Gastrocnemius medialis (tissue), 4 donors: ENCODE results near the gene NTNG2. TPM values are rescaled to one million over a fixed set of nuclear protein-coding genes. Genes with fewer than 3 reads are reported as not detected.

ENCODE experiments used
- ATAC-seq, 2 donors: fragments of 150-250 bp; one replicate each; pipeline ENCODE4 v1.9.1; 2016
- DNase-seq, 2 donors: peaks; one replicate each; pipeline ENCODE4 v3.0.0-alpha.2; 2019
- H3K27ac ChIP-seq, 4 donors: fragments of 200-600 bp; sonication (generic); 1 replicate in 1 of 4; 2 replicates in 3 of 4; pipeline ENCODE4 v1.5.1; 2016 to 2018; ENCODE audit warnings: mild to moderate bottlenecking in 2 of 4, moderate library complexity in 1 of 4
- H3K27me3 ChIP-seq, 3 donors: fragments of 200-600 bp; sonication (generic) in 2 of 3; 1 replicate in 1 of 3; 2 replicates in 2 of 3; pipeline versions ENCODE4 v1.5.1 to v1.6.0; 2016 to 2019; ENCODE audit warnings: mild to moderate bottlenecking in 1 of 3, moderate library complexity in 1 of 3
- H3K36me3 ChIP-seq, 2 donors: fragments of 200-600 bp; sonication (generic) in 1 of 2; one replicate each; pipeline ENCODE4 v1.5.1; 2017 to 2018
- H3K4me1 ChIP-seq, 2 donors: fragments of 200-600 bp; sonication (generic) in 1 of 2; one replicate each; pipeline ENCODE4 v1.5.1; 2016 to 2017; ENCODE audit warnings: mild to moderate bottlenecking in 2 of 2
- H3K4me3 ChIP-seq, 4 donors: fragments of 200-600 bp; sonication (generic) in 3 of 4; 1 replicate in 1 of 4; 2 replicates in 3 of 4; pipeline ENCODE4 v1.5.1; 2016 to 2019; ENCODE audit warnings: mild to moderate bottlenecking in 2 of 4
- H3K9me3 ChIP-seq, 3 donors: fragments of 200-600 bp; sonication (generic) in 2 of 3; 1 replicate in 1 of 3; 2 replicates in 2 of 3; pipeline ENCODE4 v1.5.1; 2016 to 2019
- POLR2A ChIP-seq, 2 donors: fragments of 450-650 bp; IDR thresholded peaks; one replicate each; pipeline ENCODE4 v1.6.1; 2017; ENCODE audit warnings: antibody characterized with exemption in 2 of 2, mild to moderate bottlenecking in 2 of 2, moderate library complexity in 2 of 2
- in situ Hi-C, 4 donors: fragments of 200-750 bp; cut with MboI; loops; one replicate each; pipeline versions ENCODE4 v1.15.0 to v1.8.0; 2017; ENCODE audit warnings: low sequenced_read_pairs in 4 of 4
- intact Hi-C: fragments of 100-400 bp; cut with DNase I; formaldehyde crosslinking; loops from one replicate; pipeline ENCODE4 v1.15.1; 2023; ENCODE audit warnings: low total_unique reads
- total RNA-seq, 4 donors: library from RNA; depleted of rRNA; stranded (reverse); fragments of >200 nt; gene quantifications; one replicate each; pipeline versions ENCODE4 v1.1.0 to v1.2.3, GENCODE V29; 2016
- TF ChIP-seq, protein P1 (sequence below), 5 experiments: fragments of 450-650 bp in 3 of 5; fragments of 200-600 bp in 2 of 5; sonication (generic) in 2 of 5; IDR thresholded peaks in 4 of 5; conservative IDR thresholded peaks in 1 of 5; 1 replicate in 4 of 5; 2 replicates in 1 of 5; pipeline ENCODE4 v1.5.1; 2016 to 2019; ENCODE audit warnings: antibody characterized with exemption in 5 of 5, mild to moderate bottlenecking in 3 of 5, moderate library complexity in 3 of 5

The NTNG2 gene
- total RNA-seq, 4 donors from 2014 or later, result 0.15 to 0.61 (median 0.19) TPM

DNA sequence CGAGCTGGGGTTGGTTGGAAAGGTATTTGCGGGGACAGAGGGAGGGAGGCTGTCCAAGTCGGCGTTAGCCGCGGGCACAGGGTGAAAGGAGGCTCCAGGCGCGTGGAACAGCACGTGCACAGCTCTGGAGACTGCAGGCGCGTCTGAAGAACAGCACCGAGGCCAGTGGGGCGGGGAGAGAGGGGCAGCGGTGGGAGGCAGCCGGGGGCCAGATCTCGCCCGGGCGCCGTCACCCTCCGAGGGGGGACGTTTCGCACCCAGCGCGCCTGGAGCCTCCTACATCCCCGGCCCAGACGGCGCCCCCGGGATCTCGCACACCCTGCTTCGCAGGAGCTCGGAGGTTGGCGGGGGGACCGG lies 79.6 kb downstream of the NTNG2 start:
- DNase-seq (no peak), ATAC-seq (peak in 1 of 2 donors; percentile 11)
- H3K27me3 ChIP-seq, result peaks cover 28 to 34% (median 28%) of the 10 kb centered on the region in 3 donors
- H3K27ac ChIP-seq, result no peak overlapping the region
- H3K4me3 ChIP-seq, result peak overlapping the region; percentile 53 to 70 (median 56)
- H3K4me1 ChIP-seq, result peaks cover 0 to 6% of the 10 kb centered on the region in 2 donors
- H3K9me3 ChIP-seq, result no peaks in the 10 kb centered on the region
- intact Hi-C loops, result loop anchor here (10.0 kb wide), 1 partner anchor 647 kb away; no protein-coding TSS in a partner anchor
- no peaks in the 10 kb centered on the region for H3K36me3 ChIP-seq
- no peak for TF ChIP-seq POLR2A (IDR thresholded peaks at IDR 0.05)
- TF ChIP-seq, protein P1, sequence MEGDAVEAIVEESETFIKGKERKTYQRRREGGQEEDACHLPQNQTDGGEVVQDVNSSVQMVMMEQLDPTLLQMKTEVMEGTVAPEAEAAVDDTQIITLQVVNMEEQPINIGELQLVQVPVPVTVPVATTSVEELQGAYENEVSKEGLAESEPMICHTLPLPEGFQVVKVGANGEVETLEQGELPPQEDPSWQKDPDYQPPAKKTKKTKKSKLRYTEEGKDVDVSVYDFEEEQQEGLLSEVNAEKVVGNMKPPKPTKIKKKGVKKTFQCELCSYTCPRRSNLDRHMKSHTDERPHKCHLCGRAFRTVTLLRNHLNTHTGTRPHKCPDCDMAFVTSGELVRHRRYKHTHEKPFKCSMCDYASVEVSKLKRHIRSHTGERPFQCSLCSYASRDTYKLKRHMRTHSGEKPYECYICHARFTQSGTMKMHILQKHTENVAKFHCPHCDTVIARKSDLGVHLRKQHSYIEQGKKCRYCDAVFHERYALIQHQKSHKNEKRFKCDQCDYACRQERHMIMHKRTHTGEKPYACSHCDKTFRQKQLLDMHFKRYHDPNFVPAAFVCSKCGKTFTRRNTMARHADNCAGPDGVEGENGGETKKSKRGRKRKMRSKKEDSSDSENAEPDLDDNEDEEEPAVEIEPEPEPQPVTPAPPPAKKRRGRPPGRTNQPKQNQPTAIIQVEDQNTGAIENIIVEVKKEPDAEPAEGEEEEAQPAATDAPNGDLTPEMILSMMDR (IDR thresholded peaks at IDR 0.05 in 4 of 5, conservative IDR thresholded peaks at IDR 0.05 in 1 of 5), result no peak
- in situ Hi-C loops, result no loop called here

DNA sequence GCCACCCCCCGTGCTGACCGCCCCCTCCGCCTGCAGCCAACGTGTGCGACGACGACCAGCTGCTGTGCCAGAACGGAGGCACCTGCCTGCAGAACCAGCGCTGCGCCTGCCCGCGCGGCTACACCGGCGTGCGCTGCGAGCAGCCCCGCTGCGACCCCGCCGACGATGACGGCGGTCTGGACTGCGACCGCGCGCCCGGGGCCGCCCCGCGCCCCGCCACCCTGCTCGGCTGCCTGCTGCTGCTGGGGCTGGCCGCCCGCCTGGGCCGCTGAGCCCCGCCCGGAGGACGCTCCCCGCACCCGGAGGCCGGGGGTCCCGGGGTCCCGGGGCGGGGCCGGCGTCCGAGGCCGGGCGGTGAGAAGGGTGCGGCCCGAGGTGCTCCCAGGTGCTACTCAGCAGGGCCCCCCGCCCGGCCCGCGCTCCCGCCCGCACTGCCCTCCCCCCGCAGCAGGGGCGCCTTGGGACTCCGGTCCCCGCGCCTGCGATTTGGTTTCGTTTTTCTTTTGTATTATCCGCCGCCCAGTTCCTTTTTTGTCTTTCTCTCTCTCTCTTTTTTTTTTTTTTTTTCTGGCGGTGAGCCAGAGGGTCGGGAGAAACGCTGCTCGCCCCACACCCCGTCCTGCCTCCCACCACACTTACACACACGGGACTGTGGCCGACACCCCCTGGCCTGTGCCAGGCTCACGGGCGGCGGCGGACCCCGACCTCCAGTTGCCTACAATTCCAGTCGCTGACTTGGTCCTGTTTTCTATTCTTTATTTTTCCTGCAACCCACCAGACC lies 80.2 kb downstream of the NTNG2 start:
- Histone ChIP-seq H3K27me3 (peaks cover 28 to 35% (median 28%) of the 10 kb centered on the region in 3 donors), H3K4me3 (peak overlapping the region; percentile 53 to 70 (median 56)), H3K36me3 (no peaks in the 10 kb centered on the region), H3K27ac (no peak overlapping the region), H3K4me1 (peaks cover 0 to 6% of the 10 kb centered on the region in 2 donors), H3K9me3 (no peaks in the 10 kb centered on the region)
- in situ Hi-C loops (no loop called here), intact Hi-C loops (loop anchor here (10.0 kb wide), 1 partner anchor 647 kb away; no protein-coding TSS in a partner anchor)
- peak in 1 of 2 donors; percentile 3 for ATAC-seq
- DNase-seq, result no peak
- TF ChIP-seq POLR2A (IDR thresholded peaks at IDR 0.05), result no peak
- TF ChIP-seq, protein P1 (IDR thresholded peaks at IDR 0.05 in 4 of 5, conservative IDR thresholded peaks at IDR 0.05 in 1 of 5), result no peak

DNA sequence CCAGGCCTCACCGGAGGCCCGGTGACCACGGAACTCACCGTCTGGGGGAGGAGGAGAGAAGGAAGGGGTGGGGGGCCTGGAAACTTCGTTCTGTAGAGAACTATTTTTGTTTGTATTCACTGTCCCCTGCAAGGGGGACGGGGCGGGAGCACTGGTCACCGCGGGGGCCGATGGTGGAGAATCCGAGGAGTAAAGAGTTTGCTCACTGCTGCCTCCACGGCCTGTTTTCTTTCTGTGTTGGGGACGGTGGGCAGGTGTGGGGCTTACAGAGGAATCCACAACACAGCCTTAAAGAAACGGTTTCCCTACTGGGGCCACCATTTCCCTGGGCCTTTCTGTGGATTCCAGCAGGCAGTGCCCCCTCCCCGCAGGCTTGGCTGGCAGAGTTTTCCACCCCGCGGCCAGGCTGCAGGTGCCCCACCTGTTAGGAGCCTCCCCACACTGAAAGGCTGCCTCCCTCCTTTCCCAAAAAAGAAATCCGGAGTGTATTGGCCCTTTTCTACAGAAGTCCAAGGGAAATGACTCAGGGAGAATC lies 80.8 kb downstream of the NTNG2 start:
- H3K4me3 ChIP-seq, result peak overlapping the region; percentile 45 to 70 (median 56)
- no peak overlapping the region for H3K27ac ChIP-seq
- no peaks in the 10 kb centered on the region for H3K36me3 ChIP-seq
- DNase-seq (no peak), ATAC-seq (no peak)
- H3K9me3 ChIP-seq, result no peaks in the 10 kb centered on the region
- TF ChIP-seq, protein P1 (IDR thresholded peaks at IDR 0.05 in 4 of 5, conservative IDR thresholded peaks at IDR 0.05 in 1 of 5), result no peak
- peaks cover 28 to 33% (median 28%) of the 10 kb centered on the region in 3 donors for H3K27me3 ChIP-seq
- intact Hi-C loops (loop anchor here (10.0 kb wide), 1 partner anchor 648 kb away; no protein-coding TSS in a partner anchor), in situ Hi-C loops (no loop called here)
- H3K4me1 ChIP-seq, result peaks cover 0 to 6% of the 10 kb centered on the region in 2 donors

DNA sequence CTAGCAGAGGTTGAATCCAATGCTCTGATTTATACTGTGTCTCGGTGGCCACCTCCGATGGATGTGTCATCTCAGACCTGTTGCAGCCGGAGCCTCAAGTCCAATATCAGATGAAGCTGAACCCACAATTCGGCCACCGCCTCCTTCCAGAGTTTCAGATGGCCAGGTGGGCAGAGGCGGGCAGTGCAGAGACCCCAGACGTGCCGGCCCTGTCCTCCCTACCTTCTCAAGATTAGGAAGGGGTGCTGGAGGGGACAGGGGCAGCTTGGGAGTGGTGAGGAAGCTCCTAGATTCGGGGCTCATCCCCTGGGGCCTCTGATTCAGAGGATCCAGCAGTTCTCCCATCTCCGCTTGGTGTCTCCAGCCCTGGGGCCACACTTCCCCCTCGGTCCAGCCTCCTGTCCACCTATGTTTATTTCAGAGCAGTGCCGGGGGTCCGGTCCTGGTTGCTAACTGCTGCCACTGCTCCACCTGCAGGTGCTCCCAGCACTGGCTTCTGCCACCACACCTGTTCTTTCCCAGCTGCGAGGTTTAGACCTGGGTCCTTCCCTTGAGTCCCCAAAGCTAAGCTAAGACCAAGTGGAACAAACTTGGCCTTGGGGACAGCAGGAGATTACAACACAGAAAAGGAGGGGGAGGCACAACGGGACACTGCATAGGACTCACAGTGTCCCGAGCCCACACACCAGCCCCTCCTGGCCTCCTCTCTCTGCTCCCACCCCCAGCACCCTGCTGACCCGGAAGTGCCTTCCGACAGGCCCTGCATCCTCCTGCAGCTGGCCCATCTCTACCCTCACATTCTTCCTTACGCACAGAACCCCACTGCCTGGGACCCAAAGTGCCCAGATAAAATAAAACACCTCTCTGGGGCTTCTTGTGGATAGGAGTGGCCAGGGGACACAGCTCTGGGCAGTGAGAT lies 81.6 kb downstream of the NTNG2 start:
- no peak for TF ChIP-seq POLR2A (IDR thresholded peaks at IDR 0.05)
- TF ChIP-seq, protein P1 (IDR thresholded peaks at IDR 0.05 in 4 of 5, conservative IDR thresholded peaks at IDR 0.05 in 1 of 5), result no peak
- intact Hi-C loops, result loop anchor here (10.0 kb wide), 1 partner anchor 649 kb away; no protein-coding TSS in a partner anchor
- H3K27ac ChIP-seq, result no peak overlapping the region
- ATAC-seq (no peak), DNase-seq (no peak)
- in situ Hi-C loops, result no loop called here
- no peak overlapping the region for H3K4me3 ChIP-seq
- no peaks in the 10 kb centered on the region for H3K36me3 ChIP-seq
- H3K27me3 ChIP-seq, result peaks cover 28 to 33% (median 28%) of the 10 kb centered on the region in 3 donors
- no peaks in the 10 kb centered on the region for H3K9me3 ChIP-seq
- H3K4me1 ChIP-seq, result peaks cover 0 to 6% of the 10 kb centered on the region in 2 donors
